NCI-H2081 (cell line): ENCODE measurements around the gene PXMP4.
"Not testable (repeated sequence)": the region's sequence is repeated elsewhere in the genome, so short reads cannot be mapped to it uniquely, and the experiment has no call there.

Experiments used
- DNase-seq, 2 experiments: peaks; one replicate each; lab custom pipeline; 2025; lab: John Stamatoyannopoulos, UW

PXMP4 gene

GRCh38 chr20:33719989-33720709 is at the start of gene PXMP4:
Gene PXMP4, minus strand, starts transcription at chr20:33720310. Its CDS starts 103 bp downstream, at chr20:33720207.
- peak; percentile 97 to 100 for DNase-seq

- no peak for DNase-seq
Observed at GRCh38 chr20:33769043-33769442, 48.9 kb upstream of the PXMP4 start.

GRCh38 chr20:33767777-33768138 is 47.6 kb upstream of the PXMP4 start:
- DNase-seq, result no peak

GRCh38 chr20:33766686-33767085 is 46.6 kb upstream of the PXMP4 start:
- no peak for DNase-seq

- DNase-seq, result no peak
Observed at GRCh38 chr20:33765592-33765991, 45.5 kb upstream of the PXMP4 start.

- no peak for DNase-seq
Observed at GRCh38 chr20:33765099-33765498, 45.0 kb upstream of the PXMP4 start.

GRCh38 chr20:33761698-33762250 is 41.7 kb upstream of the PXMP4 start:
- DNase-seq, result no peak

GRCh38 chr20:33757458-33757857 is 37.3 kb upstream of the PXMP4 start:
- no peak for DNase-seq

GRCh38 chr20:33757046-33757445 is 36.9 kb upstream of the PXMP4 start:
- no peak for DNase-seq

GRCh38 chr20:33755936-33756490 is 35.9 kb upstream of the PXMP4 start:
- not testable (repeated sequence) for DNase-seq

- DNase-seq, result no peak
Observed at GRCh38 chr20:33753763-33754162, 33.7 kb upstream of the PXMP4 start.

GRCh38 chr20:33753143-33753542 is 33.0 kb upstream of the PXMP4 start:
- DNase-seq, result no peak

- DNase-seq, result no peak
Observed at GRCh38 chr20:33751775-33752174, 31.7 kb upstream of the PXMP4 start.

- DNase-seq, result no peak
Observed at GRCh38 chr20:33746325-33746998, 26.4 kb upstream of the PXMP4 start.

- no peak for DNase-seq
Observed at GRCh38 chr20:33744773-33745385, 24.8 kb upstream of the PXMP4 start.

GRCh38 chr20:33744181-33744580 is 24.1 kb upstream of the PXMP4 start:
- no peak for DNase-seq

GRCh38 chr20:33740189-33740588 is 20.1 kb upstream of the PXMP4 start:
- DNase-seq, result no peak

- DNase-seq, result no peak
Observed at GRCh38 chr20:33739493-33739892, 19.4 kb upstream of the PXMP4 start.

- no peak for DNase-seq
Observed at GRCh38 chr20:33736962-33737361, 16.9 kb upstream of the PXMP4 start.

GRCh38 chr20:33733654-33734576 is 13.8 kb upstream of the PXMP4 start:
- no peak for DNase-seq

- DNase-seq, result peak; percentile 94 to 95
Observed at GRCh38 chr20:33732166-33732970, 12.3 kb upstream of the PXMP4 start.
